Fibroblast of lung (primary cell): Measurements from ENCODE around the gene TGFBR3. TPM values are rescaled to one million over a fixed set of nuclear protein-coding genes. Genes with fewer than 3 reads are reported as not detected.

ENCODE experiments used
- DNase-seq, 2 donors: peaks; one replicate each; pipeline versions ENCODE4 v3.0.0 to v3.0.0-alpha.2; 2010; ENCODE audit warnings: low read depth in 2 of 2
- H2AFZ ChIP-seq: 2 replicates; pipeline ENCODE4 v1.5.1; 2012; ENCODE audit warnings: low read length, control low read depth, inconsistent platforms
- H3K27ac ChIP-seq: 2 replicates; pipeline ENCODE4 v1.5.1; 2011; ENCODE audit warnings: low read length, control low read depth; ENCODE audit not compliant: insufficient read depth
- H3K27me3 ChIP-seq: 2 replicates; pipeline ENCODE4 v1.5.1; 2011; ENCODE audit warnings: mild to moderate bottlenecking, low read length; ENCODE audit not compliant: control insufficient read depth, insufficient read depth
- H3K36me3 ChIP-seq: 2 replicates; pipeline ENCODE4 v1.5.1; 2011; ENCODE audit warnings: low read length; ENCODE audit not compliant: control insufficient read depth, insufficient read depth
- H3K4me1 ChIP-seq: 2 replicates; pipeline ENCODE4 v1.5.1; 2011; ENCODE audit warnings: low read length; ENCODE audit not compliant: control insufficient read depth, insufficient read depth; ENCODE audit errors: extremely low read depth
- H3K4me2 ChIP-seq: 2 replicates; pipeline ENCODE4 v1.5.1; 2011; ENCODE audit warnings: low read length, control low read depth; ENCODE audit not compliant: insufficient read depth; ENCODE audit errors: extremely low read depth
- H3K4me3 ChIP-seq, 4 experiments: fragments of 200-600 bp in 1 of 4; sonication (generic) in 1 of 4; replicated peaks in 1 of 4; 2 replicates each; pipeline ENCODE4 v1.5.1; 2011 to 2016; ENCODE audit warnings: low read length in 4 of 4, low read depth in 3 of 4, mild to moderate bottlenecking in 3 of 4, control low read depth in 2 of 4, inconsistent platforms in 1 of 4, mixed read lengths in 1 of 4; ENCODE audit not compliant: insufficient read depth in 1 of 4; ENCODE audit errors: control extremely low read depth in 1 of 4
- H3K79me2 ChIP-seq: 2 replicates; pipeline ENCODE4 v1.5.1; 2012; ENCODE audit warnings: mild to moderate bottlenecking, low read length, inconsistent platforms; ENCODE audit not compliant: control insufficient read depth, insufficient read depth
- H3K9ac ChIP-seq: 2 replicates; pipeline ENCODE4 v1.5.1; 2011; ENCODE audit warnings: mild to moderate bottlenecking, low read length, control low read depth; ENCODE audit not compliant: insufficient read depth
- H3K9me3 ChIP-seq: 2 replicates; pipeline ENCODE4 v1.5.1; 2012; ENCODE audit warnings: low read depth, low read length; ENCODE audit not compliant: control insufficient read depth, insufficient read depth
- H4K20me1 ChIP-seq: 2 replicates; pipeline ENCODE4 v1.5.1; 2011; ENCODE audit warnings: low read length; ENCODE audit not compliant: control insufficient read depth, insufficient read depth; ENCODE audit errors: extremely low read depth
- EZH2 ChIP-seq: IDR thresholded peaks from 2 replicates; pipeline ENCODE4 v1.5.1; 2012; ENCODE audit warnings: low read length, control low read depth, mild to moderate bottlenecking; ENCODE audit errors: missing control alignments
- polyA plus RNA-seq, 2 donors: library from polyadenylated mRNA; depleted of rRNA in 1 of 2; stranded (reverse) in 1 of 2; unstranded in 1 of 2; fragments of >200 nt; gene quantifications; 2 replicates each; pipeline ENCODE4 v1.2.1, GENCODE V29; 2011 to 2012; ENCODE audit warnings: missing spikeins in 1 of 2
- total RNA-seq: library from RNA; depleted of rRNA; stranded (reverse); fragments of >200 nt; gene quantifications from 2 replicates; pipeline ENCODE4 v1.2.1, GENCODE V29; 2014
- TF ChIP-seq, protein P1 (sequence below), 2 donors: IDR thresholded peaks in 1 of 2; conservative IDR thresholded peaks in 1 of 2; 1 replicate in 1 of 2; 2 replicates in 1 of 2; pipeline ENCODE4 v1.5.1; 2011 to 2012; ENCODE audit warnings: low read length in 2 of 2, control low read depth in 1 of 2, inconsistent platforms in 1 of 2, low read depth in 1 of 2, mild to moderate bottlenecking in 1 of 2

TGFBR3 gene
- total and polyA plus RNA-seq, 2 donors (not counting 1 experiment from before 2014, with no cell fraction given) = 68.3 to 98.1 TPM

- Histone ChIP-seq H3K9me3 (no peaks in the 10 kb centered on the region), H4K20me1 (no peaks in the 10 kb centered on the region), H3K4me2 (no peak overlapping the region), H2AFZ (no peak overlapping the region), H3K4me1 (no peaks in the 10 kb centered on the region), H3K36me3 (peaks cover 10% of the 10 kb centered on the region), H3K27ac (no peak overlapping the region), H3K4me3 (no peak overlapping the region), H3K9ac (no peak overlapping the region), H3K27me3 (no peaks in the 10 kb centered on the region), H3K79me2 (no peaks in the 10 kb centered on the region)
- DNase-seq = no peak
- TF ChIP-seq EZH2 = no peak
- TF ChIP-seq, protein P1, sequence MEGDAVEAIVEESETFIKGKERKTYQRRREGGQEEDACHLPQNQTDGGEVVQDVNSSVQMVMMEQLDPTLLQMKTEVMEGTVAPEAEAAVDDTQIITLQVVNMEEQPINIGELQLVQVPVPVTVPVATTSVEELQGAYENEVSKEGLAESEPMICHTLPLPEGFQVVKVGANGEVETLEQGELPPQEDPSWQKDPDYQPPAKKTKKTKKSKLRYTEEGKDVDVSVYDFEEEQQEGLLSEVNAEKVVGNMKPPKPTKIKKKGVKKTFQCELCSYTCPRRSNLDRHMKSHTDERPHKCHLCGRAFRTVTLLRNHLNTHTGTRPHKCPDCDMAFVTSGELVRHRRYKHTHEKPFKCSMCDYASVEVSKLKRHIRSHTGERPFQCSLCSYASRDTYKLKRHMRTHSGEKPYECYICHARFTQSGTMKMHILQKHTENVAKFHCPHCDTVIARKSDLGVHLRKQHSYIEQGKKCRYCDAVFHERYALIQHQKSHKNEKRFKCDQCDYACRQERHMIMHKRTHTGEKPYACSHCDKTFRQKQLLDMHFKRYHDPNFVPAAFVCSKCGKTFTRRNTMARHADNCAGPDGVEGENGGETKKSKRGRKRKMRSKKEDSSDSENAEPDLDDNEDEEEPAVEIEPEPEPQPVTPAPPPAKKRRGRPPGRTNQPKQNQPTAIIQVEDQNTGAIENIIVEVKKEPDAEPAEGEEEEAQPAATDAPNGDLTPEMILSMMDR (conservative IDR thresholded peaks at IDR 0.05 in 1 of 2, IDR thresholded peaks at IDR 0.05 in 1 of 2; ENCODE audit: low read depth in 1 of 2, low read length in 2 of 2) = no peak
These were observed 167.1 kb downstream of the TGFBR3 start for GRCh38 chr1:91718877-91719276.

DNA sequence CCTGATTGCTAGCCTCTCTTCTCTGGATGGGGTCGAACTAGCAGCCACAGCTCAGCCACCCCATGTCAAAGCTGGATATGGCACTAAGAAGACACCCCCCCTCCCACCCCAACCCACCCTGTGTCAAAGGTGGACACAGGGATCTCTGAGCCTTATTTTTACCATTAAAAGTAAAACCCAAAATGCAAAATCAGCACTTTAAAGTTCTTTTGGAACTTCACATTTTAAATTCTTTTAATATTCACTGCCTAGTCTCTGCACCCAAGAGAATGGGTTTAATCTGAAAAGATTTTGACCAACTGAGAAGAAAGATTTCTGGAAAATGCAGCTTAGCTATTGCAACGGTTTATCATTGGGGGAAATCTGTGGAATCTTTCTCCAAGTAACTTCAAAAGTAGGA lies 167.6 kb downstream of the TGFBR3 start:
- H3K9me3 ChIP-seq = no peaks in the 10 kb centered on the region
- peaks cover 4% of the 10 kb centered on the region for H3K4me1 ChIP-seq
- no peak for DNase-seq
- no peak overlapping the region for H2AFZ ChIP-seq
- peaks cover 7% of the 10 kb centered on the region for H3K36me3 ChIP-seq
- TF ChIP-seq EZH2 = no peak
- TF ChIP-seq, protein P1 (conservative IDR thresholded peaks at IDR 0.05 in 1 of 2, IDR thresholded peaks at IDR 0.05 in 1 of 2; ENCODE audit: low read depth in 1 of 2, low read length in 2 of 2) = no peak
- no peaks in the 10 kb centered on the region for H3K27me3 ChIP-seq
- H4K20me1 ChIP-seq = no peaks in the 10 kb centered on the region
- no peak overlapping the region for H3K9ac ChIP-seq
- no peak overlapping the region for H3K4me2 ChIP-seq
- no peak overlapping the region for H3K4me3 ChIP-seq
- no peak overlapping the region for H3K27ac ChIP-seq
- H3K79me2 ChIP-seq = no peaks in the 10 kb centered on the region

GRCh38 chr1:91717839-91718238 lies 168.1 kb downstream of the TGFBR3 start:
- Histone ChIP-seq H3K9me3 (no peaks in the 10 kb centered on the region), H4K20me1 (no peaks in the 10 kb centered on the region), H3K79me2 (no peaks in the 10 kb centered on the region), H3K36me3 (peaks cover 7% of the 10 kb centered on the region), H3K9ac (no peak overlapping the region), H3K4me3 (no peak overlapping the region), H3K4me2 (no peak overlapping the region), H3K27ac (no peak overlapping the region), H3K27me3 (no peaks in the 10 kb centered on the region), H3K4me1 (peaks cover 8% of the 10 kb centered on the region), H2AFZ (no peak overlapping the region)
- no peak for DNase-seq
- TF ChIP-seq, protein P1 (conservative IDR thresholded peaks at IDR 0.05 in 1 of 2, IDR thresholded peaks at IDR 0.05 in 1 of 2; ENCODE audit: low read depth in 1 of 2, low read length in 2 of 2) = no peak
- TF ChIP-seq EZH2 = no peak
